NCI-H524 treated with DMSO at 0.1 percent for 48 hours (cell line): ENCODE data around the gene NLRP1.

ENCODE experiments used
- DNase-seq: peaks from one replicate; lab custom pipeline; 2025; lab: John Stamatoyannopoulos, UW

Gene NLRP1

DNA sequence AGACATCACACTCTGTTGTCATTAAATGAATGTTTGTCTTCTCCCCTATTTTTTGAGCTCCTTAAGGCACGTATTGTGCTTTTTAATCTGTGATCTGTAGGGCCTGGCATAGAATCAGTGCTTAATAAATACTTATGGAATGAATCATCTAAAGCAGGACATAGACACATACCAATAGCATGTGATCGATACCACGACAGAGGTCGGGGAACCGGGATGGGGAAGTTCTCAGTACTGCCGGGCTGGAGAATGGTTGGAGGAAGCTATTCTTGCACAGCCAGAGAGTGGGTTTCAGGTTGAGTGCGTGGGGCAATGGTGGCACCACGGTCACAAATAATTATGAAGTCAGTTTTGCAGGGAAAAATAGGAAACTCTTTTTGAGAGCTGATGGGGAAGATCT, 26.8 kb downstream of the NLRP1 start:
- DNase-seq: no peak

- DNase-seq: no peak
Observed at GRCh38 chr17:5555254-5555653, 29.1 kb downstream of the NLRP1 start.

DNA sequence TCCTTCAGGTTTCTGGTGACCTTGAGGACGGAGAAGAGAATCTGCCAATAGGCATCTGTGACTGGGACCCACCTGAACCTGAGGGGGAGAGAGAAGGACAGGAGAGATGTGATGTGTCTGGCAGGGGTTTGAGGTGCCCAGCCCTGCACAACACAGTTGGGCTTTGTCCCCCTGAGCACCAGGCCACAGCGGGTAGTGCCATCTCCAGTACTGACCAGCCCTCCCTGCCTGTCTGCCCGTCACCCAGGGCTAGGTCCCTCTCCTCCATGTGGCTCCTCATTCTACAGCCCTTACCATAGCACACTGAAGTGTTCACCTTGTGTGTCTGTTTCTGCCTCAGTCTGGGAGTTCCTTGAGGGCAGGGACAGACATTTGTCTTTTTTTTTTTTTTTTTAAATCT, 30.8 kb downstream of the NLRP1 start:
- DNase-seq: no peak

GRCh38 chr17:5552841-5553240, 31.5 kb downstream of the NLRP1 start:
- no peak for DNase-seq

GRCh38 chr17:5545051-5545987, 39.0 kb downstream of the NLRP1 start:
- no peak for DNase-seq

GRCh38 chr17:5544115-5544514, 40.2 kb downstream of the NLRP1 start:
- no peak for DNase-seq

- DNase-seq: no peak
Observed at GRCh38 chr17:5541610-5542202, 42.6 kb downstream of the NLRP1 start.

GRCh38 chr17:5540321-5540720, 44.0 kb downstream of the NLRP1 start:
- no peak for DNase-seq

- no peak for DNase-seq
Observed at GRCh38 chr17:5539286-5539685, 45.0 kb downstream of the NLRP1 start.

DNA sequence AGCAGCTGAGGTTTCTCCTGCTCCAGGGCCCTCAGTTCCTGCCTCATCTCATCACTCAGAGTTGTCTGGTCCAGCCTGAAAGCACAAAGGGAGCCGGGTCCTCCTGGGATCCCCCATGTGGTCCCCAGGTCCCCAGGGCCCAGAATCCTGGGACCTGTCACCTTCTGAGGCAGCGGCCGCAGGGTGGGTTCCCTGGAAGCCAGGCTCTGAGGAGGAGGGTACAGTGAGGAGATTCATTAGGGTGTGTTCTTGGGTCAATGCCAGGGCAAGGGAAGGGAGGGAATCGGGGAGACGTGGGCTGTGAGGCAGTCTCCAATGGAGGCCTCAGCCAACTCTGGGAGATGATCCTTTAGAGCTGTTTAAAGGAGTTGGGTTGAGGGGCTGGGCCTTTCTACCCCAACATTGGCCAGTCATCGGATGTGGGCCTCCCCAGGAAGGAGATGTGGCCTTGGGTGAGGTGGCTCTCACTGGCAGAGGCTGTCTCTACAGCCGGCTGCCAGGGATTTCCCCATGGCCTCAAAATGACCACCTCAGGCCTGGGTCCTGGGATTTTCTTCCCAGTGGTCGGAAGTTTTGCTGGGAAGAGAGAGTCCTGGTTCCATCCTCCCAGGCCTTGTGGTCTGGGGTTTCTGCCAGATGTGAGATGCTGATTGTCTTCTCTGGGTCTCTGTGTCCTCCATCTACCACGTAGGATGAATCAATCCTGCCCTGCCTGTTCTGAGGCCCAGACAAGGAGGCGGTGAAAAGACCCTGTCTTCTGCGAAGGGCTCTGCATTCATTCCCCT, 47.3 kb downstream of the NLRP1 start:
- DNase-seq: no peak

GRCh38 chr17:5535436-5535835, 48.9 kb downstream of the NLRP1 start:
- no peak for DNase-seq

GRCh38 chr17:5533486-5534315, 50.6 kb downstream of the NLRP1 start:
- no peak for DNase-seq

- DNase-seq: no peak
Observed at GRCh38 chr17:5532581-5532980, 51.7 kb downstream of the NLRP1 start.

DNA sequence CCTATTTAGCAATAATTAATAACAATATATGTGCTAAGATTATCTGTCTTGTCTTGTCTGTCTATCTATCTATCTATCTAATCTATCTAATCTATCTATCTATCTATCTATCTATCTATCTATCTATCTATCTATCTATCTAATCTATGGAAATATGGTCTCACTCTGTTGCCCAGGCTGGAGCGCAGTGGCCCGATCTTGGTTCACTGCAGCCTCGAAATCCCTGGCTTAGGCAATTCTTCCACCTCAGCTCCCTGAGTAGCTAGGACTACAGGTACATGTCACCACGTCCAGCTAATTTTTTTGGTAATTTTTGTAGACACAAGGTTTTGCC, 53.3 kb downstream of the NLRP1 start:
- no peak for DNase-seq

DNA sequence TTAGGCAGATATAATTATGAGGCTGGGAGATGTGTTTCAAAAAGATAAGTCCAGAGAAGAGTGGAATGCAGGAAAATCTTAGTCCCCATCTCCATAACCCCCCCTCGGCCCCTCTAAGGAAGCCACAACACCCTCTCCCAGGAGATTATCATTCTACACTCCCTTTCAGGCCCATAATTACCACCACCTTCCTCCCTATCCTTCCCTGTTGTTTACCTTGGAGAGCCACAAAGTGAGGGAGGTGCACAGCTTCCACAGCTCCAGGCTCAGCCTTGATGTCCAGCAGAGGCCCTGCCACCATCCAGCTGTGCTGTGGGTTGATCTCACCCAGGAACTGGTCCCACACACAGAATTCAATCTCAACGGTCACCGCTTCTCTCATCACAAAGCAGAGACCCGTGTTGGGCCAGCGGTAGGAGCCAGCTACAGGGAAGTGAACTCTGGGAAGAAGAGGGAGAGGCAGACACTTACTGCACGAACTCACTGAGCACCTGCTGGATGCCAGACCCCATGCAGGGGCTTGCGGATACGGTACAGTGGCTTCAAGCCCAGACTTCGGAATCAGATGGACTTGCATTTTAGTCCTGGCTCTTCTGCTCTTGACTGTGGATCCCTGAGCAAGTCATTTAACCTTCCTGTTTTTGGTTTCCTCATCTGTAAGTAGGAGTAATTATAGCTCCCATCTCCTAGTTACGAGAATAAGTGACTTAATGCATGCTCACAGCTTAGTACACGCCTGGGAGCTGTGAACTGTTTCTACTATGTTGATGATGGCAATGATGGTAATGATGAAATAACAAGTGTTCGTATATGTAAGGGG, 53.8 kb downstream of the NLRP1 start:
- no peak for DNase-seq

DNA sequence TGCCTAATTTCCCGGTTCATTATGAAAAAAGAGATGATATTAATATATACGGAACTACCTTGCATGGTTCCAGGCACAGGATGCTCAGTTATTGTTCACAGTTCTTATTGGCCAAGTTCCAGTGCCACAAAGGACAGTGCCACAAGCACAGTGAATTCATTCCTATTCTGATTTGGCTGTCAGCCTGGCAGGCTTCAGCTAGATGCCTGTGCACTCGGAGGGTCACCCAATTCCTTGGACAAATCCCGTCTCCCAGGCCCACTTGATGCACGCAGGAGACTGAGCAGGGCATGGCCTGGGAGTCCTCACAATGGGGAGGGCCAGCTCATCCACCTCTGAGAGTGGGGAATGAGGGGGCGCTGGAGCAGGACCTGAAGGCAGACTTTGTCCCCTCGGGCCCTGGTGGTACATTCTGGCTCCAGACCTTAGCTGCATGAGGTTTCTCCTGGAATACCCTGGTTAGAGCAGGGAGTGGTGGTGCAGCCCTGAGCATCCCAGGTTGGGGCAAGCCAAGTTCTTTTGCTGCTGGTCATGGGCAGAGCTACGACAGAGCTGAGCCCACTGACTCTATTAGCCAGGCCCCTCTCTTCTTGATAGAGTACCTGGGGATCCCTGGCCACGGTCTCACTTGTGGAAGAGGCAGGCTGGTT, 56.6 kb downstream of the NLRP1 start:
- no peak for DNase-seq

GRCh38 chr17:5526821-5527598, 57.3 kb downstream of the NLRP1 start:
- no peak for DNase-seq

DNA sequence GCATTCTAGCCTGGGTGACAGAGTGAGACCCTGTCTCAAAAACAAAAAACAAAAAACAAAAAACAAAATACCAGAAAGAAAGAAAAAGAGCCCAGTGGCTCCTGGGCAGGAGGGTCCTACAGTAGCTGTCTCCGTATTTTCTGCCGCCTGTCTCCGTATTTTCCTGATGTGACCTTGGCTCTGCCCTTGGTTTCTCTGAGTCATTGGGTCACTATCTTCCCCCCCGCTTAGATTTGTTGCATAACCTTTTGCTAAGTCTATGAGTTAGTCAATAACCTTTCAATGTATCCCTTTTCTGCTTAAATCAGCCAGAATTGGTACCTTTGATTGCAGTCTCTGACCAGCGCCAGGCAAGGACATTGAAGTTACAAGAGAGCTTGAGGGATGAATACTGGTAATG, 61.1 kb downstream of the NLRP1 start:
- no peak for DNase-seq

GRCh38 chr17:5522476-5522875, 61.8 kb downstream of the NLRP1 start:
- no peak for DNase-seq
